HL-60 (cell line): ENCODE data around the gene FBLIM1.

Experiments used
- CTCF ChIP-seq: IDR thresholded peaks from one replicate; pipeline ENCODE4 v1.5.1; 2011; ENCODE audit warnings: low read length, control low read depth, inconsistent platforms; ENCODE audit not compliant: insufficient read depth
- GABPA ChIP-seq: IDR thresholded peaks from 2 replicates; pipeline ENCODE4 v1.6.1; 2012; ENCODE audit warnings: low read depth
- POLR2AphosphoS5 ChIP-seq: IDR thresholded peaks from 2 replicates; pipeline ENCODE4 v1.6.1; 2012; ENCODE audit warnings: low read depth

- TF ChIP-seq POLR2AphosphoS5 (no peak), GABPA (no peak), CTCF (no peak)
These were observed 18.9 kb upstream of the FBLIM1 start for GRCh38 chr1:15739745-15740144.
